Activated CD8-positive, alpha-beta memory T cell treated with anti-CD3 and anti-CD28 coated beads, Interleukin-2, amount 10 ng/mL, durations not matched to agents 7 days and 5 days (primary cell): ENCODE results near the gene CELA2A. TPM values are rescaled to one million over a fixed set of nuclear protein-coding genes. Genes with fewer than 3 reads are reported as not detected.

Source experiments
- ATAC-seq: fragments of 150-1000 bp; cut with Tn5 transposase; one replicate; pipeline ENCODE4 v1.10.0; 2021; ENCODE audit warnings: moderate library complexity
- CTCF ChIA-PET: fragments of 350-600 bp; sonication (Branson Sonifier 250); formaldehyde crosslinking; loops from one replicate; lab custom pipeline; 2021; ENCODE audit warnings: antibody characterized with exemption; lab: Charles Lee
- DNase-seq: peaks from one replicate; pipeline ENCODE4 v3.0.0-alpha.2; 2020
- H3K27ac Mint-ChIP-seq: one replicate; pipeline ENCODE4 v1.8.0; 2021; ENCODE audit warnings: mild to moderate bottlenecking, mixed read lengths
- H3K27me3 Mint-ChIP-seq: one replicate; pipeline ENCODE4 v1.8.0; 2021; ENCODE audit warnings: mixed read lengths
- H3K36me3 Mint-ChIP-seq: one replicate; pipeline ENCODE4 v1.8.0; 2021; ENCODE audit warnings: mild to moderate bottlenecking, mixed read lengths
- H3K4me1 Mint-ChIP-seq: one replicate; pipeline ENCODE4 v1.8.0; 2021; ENCODE audit warnings: mixed read lengths
- H3K4me3 Mint-ChIP-seq: one replicate; pipeline ENCODE4 v1.8.0; 2021; ENCODE audit warnings: mild to moderate bottlenecking, moderate library complexity, mixed read lengths
- H3K9me3 Mint-ChIP-seq: one replicate; pipeline ENCODE4 v1.8.0; 2022; ENCODE audit warnings: low read depth, mixed read lengths
- total RNA-seq, 2 experiments: library from RNA; stranded (reverse); gene quantifications; one replicate each; pipeline ENCODE4 v1.2.3, GENCODE V29; 2021

Gene CELA2A
- total RNA-seq: not detected

GRCh38 chr1:15456313-15456954 is at the start of gene CELA2A:
Gene CELA2A, plus strand, starts transcription at chr1:15456732. Its CDS starts 22 bp downstream, at chr1:15456754.
- CTCF ChIA-PET: no interaction called here
- Mint-ChIP-seq H3K36me3 (no peaks in the 10 kb centered on the region), H3K4me1 (no peaks in the 10 kb centered on the region), H3K4me3 (no peak within 1 kb of the TSS), H3K27ac (no peak within 1 kb of the TSS), H3K27me3 (peaks cover 18% of the 10 kb centered on the region), H3K9me3 (no peaks in the 10 kb centered on the region)
- DNase-seq: no peak
- no peak for ATAC-seq

DNA sequence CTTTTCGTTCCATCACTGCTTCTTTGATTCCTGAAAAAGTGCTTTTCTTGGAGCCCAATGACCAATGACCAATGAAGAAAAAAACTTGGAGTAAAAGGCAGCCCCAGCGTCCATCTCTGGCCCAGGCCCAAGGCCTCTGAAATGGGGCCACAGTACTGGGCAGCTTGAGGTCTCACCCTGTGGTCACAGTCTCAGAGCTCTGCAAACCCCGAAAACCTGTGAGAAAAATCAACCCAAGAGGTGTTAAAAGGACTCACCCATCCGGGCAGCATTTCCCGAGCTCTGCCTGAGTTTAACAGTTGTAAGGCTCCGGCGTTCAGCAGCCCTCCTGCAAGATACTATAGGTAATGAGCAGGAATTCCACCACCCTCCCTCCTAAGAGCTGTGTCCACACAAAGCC is 49.0 kb upstream of the CELA2A start:
- CTCF ChIA-PET: interaction anchor here (1.0 to 1.9 kb wide), 2 partner anchors 12 to 24 kb away, joined by 4 read pairs; no protein-coding TSS in a partner anchor
- no peak for ATAC-seq
- no peak for DNase-seq
- Mint-ChIP-seq H3K27me3 (peaks cover 28% of the 10 kb centered on the region), H3K4me3 (no peak overlapping the region), H3K9me3 (no peaks in the 10 kb centered on the region), H3K36me3 (peaks cover 9% of the 10 kb centered on the region), H3K4me1 (peaks cover 20% of the 10 kb centered on the region), H3K27ac (no peak overlapping the region)

- ATAC-seq: no peak
- peaks cover 28% of the 10 kb centered on the region for H3K27me3 Mint-ChIP-seq
- DNase-seq: no peak
- H3K9me3 Mint-ChIP-seq: no peaks in the 10 kb centered on the region
- CTCF ChIA-PET: interaction anchor here (1.9 kb wide), 1 partner anchor 14 kb away, joined by 4 read pairs; no protein-coding TSS in a partner anchor
- peak overlapping the region; percentile 56 for H3K27ac Mint-ChIP-seq
- peaks cover 30% of the 10 kb centered on the region for H3K4me1 Mint-ChIP-seq
- H3K4me3 Mint-ChIP-seq: peak overlapping the region; percentile 91
- peaks cover 17% of the 10 kb centered on the region for H3K36me3 Mint-ChIP-seq
Observed at GRCh38 chr1:15408890-15409387, 47.6 kb upstream of the CELA2A start.

DNA sequence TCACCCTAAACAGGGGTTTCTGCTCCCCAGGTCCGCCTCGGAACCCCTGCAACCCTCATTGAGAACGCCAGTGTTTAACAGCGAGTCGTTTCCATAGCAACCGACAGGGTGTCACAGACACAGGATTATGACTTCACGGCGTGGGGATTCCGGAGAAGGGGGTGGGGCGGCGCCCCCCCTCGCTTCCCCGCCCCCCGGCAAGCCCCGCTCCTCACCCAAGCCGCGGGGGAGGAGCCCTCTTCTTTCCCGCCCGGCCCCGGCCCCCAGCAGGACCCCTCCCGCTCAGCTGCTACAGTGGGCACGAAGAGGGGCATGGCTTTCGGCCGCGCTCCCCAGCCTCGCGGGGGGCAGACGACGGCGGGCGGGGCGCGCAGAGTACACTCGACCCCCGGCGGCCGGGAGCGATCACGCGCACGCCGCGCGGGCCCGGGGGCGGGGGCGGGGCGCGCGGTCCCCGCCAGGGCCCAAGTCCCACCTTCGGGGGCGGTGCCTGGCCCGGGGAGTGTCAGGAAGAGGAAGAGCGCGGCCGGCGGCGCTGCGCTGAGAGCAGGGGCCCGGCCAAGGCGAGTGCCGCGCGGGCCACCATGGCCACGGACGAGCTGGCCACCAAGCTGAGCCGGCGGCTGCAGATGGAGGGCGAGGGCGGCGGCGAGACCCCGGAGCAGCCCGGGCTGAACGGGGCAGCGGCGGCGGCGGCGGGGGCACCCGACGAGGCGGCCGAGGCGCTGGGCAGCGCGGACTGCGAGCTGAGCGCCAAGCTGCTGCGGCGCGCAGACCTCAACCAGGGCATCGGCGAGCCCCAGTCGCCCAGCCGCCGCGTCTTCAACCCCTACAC is 46.9 kb upstream of the CELA2A start, which contains the start of gene EFHD2:
EFHD2 (plus strand) TSS at position 501 of the 835 bp plus-strand sequence; CDS start at position 585, 84 bp downstream.
- DNase-seq (peak; percentile 88), ATAC-seq (peak; percentile 88)
- CTCF ChIA-PET: interaction anchor here (0.8 to 3.6 kb wide), 2 partner anchors 63 to 86 kb away, joined by 3 to 29 read pairs; no protein-coding TSS in a partner anchor
- H3K36me3 Mint-ChIP-seq: peaks cover 21% of the 10 kb centered on the region
- no peaks in the 10 kb centered on the region for H3K9me3 Mint-ChIP-seq
- peaks cover 35% of the 10 kb centered on the region for H3K4me1 Mint-ChIP-seq
- peak within 1 kb of the TSS; percentile 91 for H3K4me3 Mint-ChIP-seq
- peaks cover 28% of the 10 kb centered on the region for H3K27me3 Mint-ChIP-seq
- H3K27ac Mint-ChIP-seq: peak within 1 kb of the TSS; percentile 86

- CTCF ChIA-PET: interaction anchor here (0.8 to 3.6 kb wide), 2 partner anchors 64 to 86 kb away, joined by 3 to 29 read pairs; no protein-coding TSS in a partner anchor
Observed at GRCh38 chr1:15410223-15410883, 46.2 kb upstream of the CELA2A start.

GRCh38 chr1:15410884-15411245 is 45.7 kb upstream of the CELA2A start:
- peaks cover 28% of the 10 kb centered on the region for H3K27me3 Mint-ChIP-seq
- H3K9me3 Mint-ChIP-seq: no peaks in the 10 kb centered on the region
- peaks cover 48% of the 10 kb centered on the region for H3K4me1 Mint-ChIP-seq
- H3K36me3 Mint-ChIP-seq: peaks cover 30% of the 10 kb centered on the region
- CTCF ChIA-PET: interaction anchor here (0.7 to 3.6 kb wide), 4 partner anchors 20 to 955 kb away, joined by 3 to 29 read pairs (median 4); no protein-coding TSS in a partner anchor
- H3K27ac Mint-ChIP-seq: peak overlapping the region; percentile 86
- ATAC-seq: no peak
- peak overlapping the region; percentile 91 for H3K4me3 Mint-ChIP-seq
- peak; percentile 49 for DNase-seq

More at GRCh38 chr1:15410223-15410883, 46.2 kb upstream of the CELA2A start:
- Mint-ChIP-seq H3K4me3 (peak overlapping the region; percentile 91), H3K4me1 (peaks cover 42% of the 10 kb centered on the region), H3K27ac (peak overlapping the region; percentile 86), H3K9me3 (no peaks in the 10 kb centered on the region), H3K36me3 (peaks cover 28% of the 10 kb centered on the region), H3K27me3 (peaks cover 28% of the 10 kb centered on the region)
- DNase-seq (peak; percentile 49), ATAC-seq (no peak)

GRCh38 chr1:15411593-15412137 is 44.9 kb upstream of the CELA2A start:
- CTCF ChIA-PET: interaction anchor here (0.6 to 3.6 kb wide), 9 partner anchors 13 to 954 kb away, joined by 3 to 29 read pairs (median 3); no protein-coding TSS in a partner anchor
- Mint-ChIP-seq H3K4me3 (peak overlapping the region; percentile 91), H3K4me1 (peaks cover 56% of the 10 kb centered on the region), H3K27me3 (peaks cover 24% of the 10 kb centered on the region), H3K9me3 (no peaks in the 10 kb centered on the region), H3K36me3 (peaks cover 32% of the 10 kb centered on the region), H3K27ac (peak overlapping the region; percentile 86)
- ATAC-seq (peak; percentile 40), DNase-seq (peak; percentile 80)

DNA sequence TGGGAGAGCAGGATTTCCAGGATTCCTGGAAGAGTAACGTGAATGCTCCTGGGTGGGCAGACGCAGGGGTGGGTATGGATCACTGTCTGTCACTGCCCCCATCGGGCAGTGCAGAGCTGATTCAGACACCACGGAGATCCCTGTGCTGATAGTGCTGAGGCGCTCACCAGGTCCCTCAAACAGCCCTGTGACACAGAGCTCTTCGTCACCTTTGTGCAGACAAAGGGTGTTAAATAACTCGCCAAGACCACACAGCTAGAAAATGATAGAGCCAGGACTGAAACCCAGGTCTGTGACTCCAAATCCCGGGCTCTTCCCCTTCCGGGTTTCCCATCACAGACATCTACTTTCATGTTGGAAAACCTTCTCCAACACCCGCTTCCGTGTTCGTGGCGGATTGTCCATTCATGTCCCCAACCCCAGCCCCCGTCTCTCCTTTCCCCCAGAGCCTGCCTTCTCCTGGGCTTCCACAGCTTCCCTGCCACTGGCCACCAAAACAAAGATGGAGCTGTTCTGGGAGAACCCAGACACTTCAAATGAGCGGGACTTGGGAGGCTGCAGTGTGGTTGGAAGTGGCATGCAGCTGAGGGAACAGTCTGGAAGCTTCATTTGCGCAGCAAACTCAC is 44.2 kb upstream of the CELA2A start:
- Mint-ChIP-seq H3K9me3 (no peaks in the 10 kb centered on the region), H3K4me3 (peak overlapping the region; percentile 91), H3K4me1 (peaks cover 62% of the 10 kb centered on the region), H3K27ac (peak overlapping the region; percentile 86), H3K36me3 (peaks cover 32% of the 10 kb centered on the region), H3K27me3 (peaks cover 18% of the 10 kb centered on the region)
- ATAC-seq (peak; percentile 51), DNase-seq (peak; percentile 82)
- CTCF ChIA-PET: interaction anchor here (0.7 to 3.6 kb wide), 6 partner anchors 13 to 100 kb away, joined by 3 to 29 read pairs (median 4); no protein-coding TSS in a partner anchor

DNA sequence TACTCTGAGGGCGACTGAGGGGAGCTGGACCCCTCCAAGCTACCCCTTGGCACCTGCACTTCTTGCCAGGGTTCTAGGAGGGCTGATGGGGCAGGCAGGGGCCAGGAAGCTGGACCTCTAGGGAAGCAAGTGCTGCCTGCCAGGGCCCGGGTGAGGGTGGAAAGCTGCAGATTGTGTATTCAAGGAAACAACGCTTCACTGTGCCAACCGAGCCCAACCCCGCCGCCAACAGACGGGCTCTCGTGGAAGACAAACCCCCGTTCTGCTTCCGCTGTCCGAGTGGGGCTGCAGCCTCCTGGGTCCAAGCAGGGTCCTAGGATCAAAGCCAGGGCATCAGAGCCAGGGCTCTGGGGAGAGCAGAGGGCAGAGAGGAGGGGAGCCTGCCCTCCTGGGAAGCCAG is 43.7 kb upstream of the CELA2A start:
- CTCF ChIA-PET: interaction anchor here (0.9 to 3.6 kb wide), 4 partner anchors 17 to 92 kb away, joined by 4 to 29 read pairs (median 6); no protein-coding TSS in a partner anchor
- Mint-ChIP-seq H3K4me3 (no peak overlapping the region), H3K27ac (peak overlapping the region; percentile 86), H3K27me3 (peaks cover 13% of the 10 kb centered on the region), H3K4me1 (peaks cover 67% of the 10 kb centered on the region), H3K36me3 (peaks cover 32% of the 10 kb centered on the region), H3K9me3 (no peaks in the 10 kb centered on the region)
- ATAC-seq (no peak), DNase-seq (no peak)

DNA sequence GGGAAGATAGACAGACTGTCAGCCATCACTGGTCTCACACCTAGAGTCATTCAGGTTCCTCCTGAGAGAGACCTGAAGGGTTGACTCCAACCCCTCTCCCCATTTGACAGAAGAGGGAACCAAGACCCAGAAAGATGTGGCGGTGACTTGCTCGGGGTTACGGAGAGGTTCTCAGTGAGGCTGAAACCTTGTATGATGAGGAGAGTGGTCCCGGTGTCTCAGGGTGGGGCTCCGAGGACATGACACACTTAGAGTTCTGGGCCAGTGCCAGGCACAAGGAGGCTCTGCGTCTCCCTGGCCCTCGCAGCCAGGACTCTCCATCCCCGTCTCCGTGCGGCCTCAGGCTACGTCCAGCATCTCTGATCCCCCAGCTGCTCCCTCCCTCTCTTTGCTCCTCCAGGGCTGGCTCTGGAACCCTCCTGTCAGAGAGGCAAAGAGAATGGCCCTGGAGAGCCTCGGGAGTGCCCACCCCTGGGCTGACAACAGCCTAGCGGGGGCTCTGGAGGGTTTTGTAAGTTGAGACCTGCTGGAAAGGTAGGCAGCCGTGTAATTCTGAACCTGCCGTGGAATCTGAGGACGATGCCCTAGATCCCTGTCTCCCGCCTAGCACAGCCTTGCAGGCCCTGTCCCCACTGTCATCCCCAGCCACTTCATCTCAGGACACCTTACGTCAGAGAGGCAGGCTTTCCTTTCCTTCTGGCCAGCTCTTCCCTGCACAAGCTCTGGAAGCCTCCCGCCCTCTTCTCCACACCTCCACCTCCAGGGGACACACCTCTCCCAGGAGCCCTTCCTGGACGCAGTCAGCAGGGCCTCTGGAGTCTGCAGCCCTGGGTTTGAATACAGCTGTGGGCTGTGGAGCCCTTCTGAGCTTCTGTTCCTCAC is 42.7 kb upstream of the CELA2A start:
- Mint-ChIP-seq H3K4me1 (peaks cover 69% of the 10 kb centered on the region), H3K4me3 (no peak overlapping the region), H3K27me3 (peaks cover 5% of the 10 kb centered on the region), H3K9me3 (no peaks in the 10 kb centered on the region), H3K36me3 (peaks cover 32% of the 10 kb centered on the region), H3K27ac (peak overlapping the region; percentile 28)
- CTCF ChIA-PET: interaction anchor here (1.1 kb wide), 1 partner anchor 22 kb away, joined by 3 read pairs; no protein-coding TSS in a partner anchor
- DNase-seq (no peak), ATAC-seq (no peak)

DNA sequence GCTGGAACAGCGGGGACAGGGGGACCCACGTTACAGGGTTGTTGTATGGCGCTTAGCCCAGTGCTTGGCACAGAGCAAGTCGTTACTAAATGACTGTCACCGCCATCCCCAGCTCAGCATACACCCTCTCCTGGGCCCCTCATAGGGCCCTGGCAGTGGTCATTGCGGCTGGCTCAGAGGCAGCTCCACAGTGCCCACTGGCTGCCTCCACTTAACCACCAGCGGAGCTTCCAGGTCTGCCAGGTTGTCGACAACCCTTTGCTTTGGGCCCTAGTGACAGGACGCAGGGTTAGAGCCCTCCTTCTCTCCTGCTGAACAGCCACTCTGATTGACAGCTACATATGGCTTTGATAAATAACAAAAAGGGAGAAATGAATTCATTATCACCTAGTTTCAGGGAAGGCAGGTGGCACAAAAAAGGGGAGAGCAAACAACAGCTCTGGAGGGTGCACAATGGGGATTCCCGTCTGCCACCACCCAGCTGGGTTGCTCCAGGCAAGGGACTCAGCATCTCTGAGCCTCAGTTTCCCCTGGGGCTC is 42.0 kb upstream of the CELA2A start:
- H3K27ac Mint-ChIP-seq: no peak overlapping the region
- no peak overlapping the region for H3K4me3 Mint-ChIP-seq
- CTCF ChIA-PET: interaction anchor here (1.1 kb wide), 1 partner anchor 22 kb away, joined by 3 read pairs; no protein-coding TSS in a partner anchor
- ATAC-seq: no peak
- H3K27me3 Mint-ChIP-seq: no peaks in the 10 kb centered on the region
- H3K36me3 Mint-ChIP-seq: peaks cover 32% of the 10 kb centered on the region
- peaks cover 66% of the 10 kb centered on the region for H3K4me1 Mint-ChIP-seq
- DNase-seq: no peak
- no peaks in the 10 kb centered on the region for H3K9me3 Mint-ChIP-seq
